ENCODE measurements around the gene NUP85. TPM values are rescaled to one million over a fixed set of nuclear protein-coding genes. Genes with fewer than 3 reads are reported as not detected.

The NUP85 gene
- total RNA-seq, 2 experiments from 2014 or later: 129 to 219 TPM

- Histone ChIP-seq H3K4me3 (ENCODE audit: low read depth, low read length, poor library complexity, severe bottlenecking) (no peak overlapping the region), H3K4me1 (ENCODE audit: insufficient read depth, low read length, poor library complexity, severe bottlenecking) (peaks cover 3% of the 10 kb centered on the region), H3K79me2 (ENCODE audit: insufficient read depth, low read depth, low read length) (peaks cover 40% of the 10 kb centered on the region), H3K4me2 (ENCODE audit: low read length) (no peak overlapping the region), H2AFZ (ENCODE audit: low read length) (no peak overlapping the region), H3K36me3 (ENCODE audit: insufficient read depth, low read length) (peaks cover 96% of the 10 kb centered on the region), H3K9me2 (ENCODE audit: insufficient read depth, low read length) (no peaks in the 10 kb centered on the region), H3K9me3 (ENCODE audit: low read length) (no peaks in the 10 kb centered on the region), H4K20me1 (ENCODE audit: insufficient read depth, low read length) (peaks cover 9% of the 10 kb centered on the region; the same call in 1 of the 2 replicates), H3K27ac (ENCODE audit: low read depth, low read length, poor library complexity, severe bottlenecking) (no peak overlapping the region)
- ChIA-PET CTCF (ENCODE audit: unreplicated experiment) (no interaction called here), POLR2A (interaction anchor here (0.7 to 0.9 kb wide), 2 partner anchors 92 to 562 kb away, joined by 3 read pairs; no protein-coding TSS in a partner anchor)
- intact Hi-C loops (cut with micrococcal nuclease; ENCODE audit: unreplicated experiment): no loop called here
- TF ChIP-seq EZH2phosphoT487 (IDR thresholded peaks at IDR 0.05; ENCODE audit: borderline replicate concordance, low read depth, low read length) (no peak), CTCF (conservative IDR thresholded peaks at IDR 0.05; ENCODE audit: low read length) (no peak)
- DNase-seq (ENCODE audit: low spot score): no peak
- BruUV-seq (replicated peaks): no TSS peak
Observed at GRCh38 chr17:75168998-75169397, 36.5 kb upstream of the NUP85 start.

GRCh38 chr17:75173526-75173925 is 32.0 kb upstream of the NUP85 start:
- BruUV-seq (replicated peaks): no TSS peak
- Histone ChIP-seq H4K20me1 (ENCODE audit: insufficient read depth, low read length) (peaks cover 9% of the 10 kb centered on the region; the same call in 1 of the 2 replicates), H3K27ac (ENCODE audit: low read depth, low read length, poor library complexity, severe bottlenecking) (no peak overlapping the region), H3K9me3 (ENCODE audit: low read length) (no peaks in the 10 kb centered on the region), H3K79me2 (ENCODE audit: insufficient read depth, low read depth, low read length) (peaks cover 73% of the 10 kb centered on the region), H3K4me1 (ENCODE audit: insufficient read depth, low read length, poor library complexity, severe bottlenecking) (peaks cover 3% of the 10 kb centered on the region), H3K9me2 (ENCODE audit: insufficient read depth, low read length) (no peaks in the 10 kb centered on the region), H3K36me3 (ENCODE audit: insufficient read depth, low read length) (peaks cover 99% of the 10 kb centered on the region), H3K4me3 (ENCODE audit: low read depth, low read length, poor library complexity, severe bottlenecking) (no peak overlapping the region), H3K4me2 (ENCODE audit: low read length) (no peak overlapping the region), H2AFZ (ENCODE audit: low read length) (no peak overlapping the region)
- CTCF ChIA-PET (ENCODE audit: unreplicated experiment): interaction anchor here (0.6 kb wide), 1 partner anchor 169 kb away, joined by 5 read pairs; no protein-coding TSS in a partner anchor
- intact Hi-C loops (cut with micrococcal nuclease; ENCODE audit: unreplicated experiment): no loop called here
- no peak for TF ChIP-seq EZH2phosphoT487 (IDR thresholded peaks at IDR 0.05; ENCODE audit: borderline replicate concordance, low read depth, low read length)
- no peak for TF ChIP-seq CTCF (conservative IDR thresholded peaks at IDR 0.05; ENCODE audit: low read length)
- no peak for DNase-seq (ENCODE audit: low spot score)
- POLR2A ChIA-PET: interaction anchor here (0.7 to 0.9 kb wide), 2 partner anchors 28 to 30 kb away, joined by 3 read pairs; no protein-coding TSS in a partner anchor

- Histone ChIP-seq H3K79me2 (ENCODE audit: insufficient read depth, low read depth, low read length) (peaks cover 80% of the 10 kb centered on the region), H3K4me2 (ENCODE audit: low read length) (no peak overlapping the region), H3K27ac (ENCODE audit: low read depth, low read length, poor library complexity, severe bottlenecking) (no peak overlapping the region), H3K36me3 (ENCODE audit: insufficient read depth, low read length) (peaks cover 99% of the 10 kb centered on the region), H3K4me3 (ENCODE audit: low read depth, low read length, poor library complexity, severe bottlenecking) (no peak overlapping the region), H3K9me3 (ENCODE audit: low read length) (no peaks in the 10 kb centered on the region), H3K9me2 (ENCODE audit: insufficient read depth, low read length) (no peaks in the 10 kb centered on the region), H2AFZ (ENCODE audit: low read length) (no peak overlapping the region), H4K20me1 (ENCODE audit: insufficient read depth, low read length) (peaks cover 9% of the 10 kb centered on the region), H3K4me1 (ENCODE audit: insufficient read depth, low read length, poor library complexity, severe bottlenecking) (peaks cover 7% of the 10 kb centered on the region)
- intact Hi-C loops (cut with micrococcal nuclease; ENCODE audit: unreplicated experiment): no loop called here
- no TSS peak for BruUV-seq (replicated peaks)
- no peak for DNase-seq (ENCODE audit: low spot score)
- ChIA-PET CTCF (ENCODE audit: unreplicated experiment) (no interaction called here), POLR2A (no interaction called here)
- TF ChIP-seq CTCF (conservative IDR thresholded peaks at IDR 0.05; ENCODE audit: low read length) (no peak), EZH2phosphoT487 (IDR thresholded peaks at IDR 0.05; ENCODE audit: borderline replicate concordance, low read depth, low read length) (no peak)
Observed at GRCh38 chr17:75174996-75175395, 30.5 kb upstream of the NUP85 start.
